ENCODE data around the gene LAT. TPM values are rescaled to one million over a fixed set of nuclear protein-coding genes. Genes with fewer than 3 reads are reported as not detected.
A peak's percentile ranks its signal among the peaks of the same experiment; 100 is the strongest.

The LAT gene
- total and polyA plus RNA-seq, 7 experiments from 2014 or later: 179 to 476 (median 342) TPM

DNA sequence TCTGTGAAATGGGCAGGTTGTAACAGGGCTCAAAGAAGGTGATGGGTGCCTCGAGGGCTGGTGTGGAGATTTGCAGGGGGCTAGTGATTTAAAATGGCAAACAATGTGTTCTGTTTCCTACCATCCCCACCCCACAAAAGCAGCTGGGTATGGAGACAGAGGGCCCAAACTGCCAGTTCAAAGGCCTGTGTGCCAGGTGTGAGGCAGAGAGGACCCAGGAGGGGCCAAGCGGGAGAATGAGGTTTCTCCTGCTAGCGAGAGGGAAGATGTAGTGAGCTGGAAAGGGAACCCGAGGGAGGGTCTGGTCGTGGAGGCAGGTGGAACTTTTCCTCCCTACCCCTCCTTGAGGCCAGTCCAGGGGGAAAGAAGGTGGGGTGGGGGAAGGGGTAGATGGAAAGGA, 39.4 kb downstream of the LAT start:
- peak overlapping the region; percentile 16 to 96 (median 93) for H3K27ac Mint-ChIP-seq
- peak overlapping the region; percentile 68 for H3K27ac ChIP-seq (ENCODE audit: low read depth, low read length)
- DNase-seq (no peak), ATAC-seq (no peak)
- H3K36me3 Mint-ChIP-seq: no peaks in the 10 kb centered on the region
- ChIA-PET POLR2A (interaction anchor here (0.8 to 9.4 kb wide), 8 partner anchors 9 to 89 kb away, joined by 3 to 140 read pairs (median 7); partner anchors contain the start of genes LAT and SPNS1), CTCF (interaction anchor here (1.2 to 1.4 kb wide), 2 partner anchors 42 to 51 kb away, joined by 3 to 4 read pairs; no protein-coding TSS in a partner anchor)
- H3K4me3 Mint-ChIP-seq: peak overlapping the region in 8 of 10 donors; percentile 54 to 80 (median 70)
- peaks cover 36 to 81% (median 60%) of the 10 kb centered on the region in 7 donors for H3K4me1 Mint-ChIP-seq
- H3K9me3 Mint-ChIP-seq: peaks cover 0 to 1% (median 0%) of the 10 kb centered on the region in 11 donors
- H3K27me3 ChIP-seq (ENCODE audit: control insufficient read depth in 2 of 2, insufficient read depth in 2 of 2, low read length in 2 of 2): no peaks in the 10 kb centered on the region
- intact Hi-C loops (cut with micrococcal nuclease): loop anchor here in 1 of 2 donors (2.0 kb wide), 1 partner anchor 49 kb away; the partner anchor contains the start of gene SPNS1
- H3K4me1 ChIP-seq (ENCODE audit: control insufficient read depth in 2 of 2, insufficient read depth in 2 of 2, low read length in 2 of 2): peaks cover 24 to 52% of the 10 kb centered on the region in 2 donors
- no peak overlapping the region for H3K4me3 ChIP-seq (ENCODE audit: low read length)
- no peaks in the 10 kb centered on the region for H3K9me3 ChIP-seq (ENCODE audit: control insufficient read depth in 2 of 3, low read length in 3 of 3)
- no peaks in the 10 kb centered on the region for H3K36me3 ChIP-seq (ENCODE audit: control insufficient read depth in 2 of 3, insufficient read depth in 3 of 3, low read length in 3 of 3)
- H3K27me3 Mint-ChIP-seq: no peaks in the 10 kb centered on the region

DNA sequence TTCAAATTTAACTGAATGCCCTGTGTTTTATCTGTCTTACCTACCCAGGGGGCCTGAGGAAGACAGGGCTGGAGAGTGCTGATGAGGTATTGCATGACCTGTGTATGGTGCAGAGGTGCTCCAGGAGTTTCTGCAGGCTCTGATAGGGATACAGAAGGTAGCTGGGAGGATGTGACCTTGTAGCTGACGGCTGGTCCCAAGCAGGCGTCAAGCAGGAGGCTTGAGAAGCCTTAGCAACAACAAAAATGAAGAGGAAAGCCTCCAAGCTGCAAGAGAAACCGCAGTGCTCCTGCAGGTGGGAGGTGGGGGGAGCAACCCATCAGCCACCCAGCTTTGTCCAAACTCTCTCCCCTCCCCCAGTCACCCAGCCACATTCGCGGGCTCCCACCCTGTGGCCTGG, 40.4 kb downstream of the LAT start:
- H3K27me3 Mint-ChIP-seq: no peaks in the 10 kb centered on the region
- peak in 5 of 9 donors; percentile 24 to 49 (median 38) for DNase-seq
- intact Hi-C loops (cut with micrococcal nuclease): loop anchor here in 1 of 2 donors (2.0 kb wide), 1 partner anchor 50 kb away; the partner anchor contains the start of gene SPNS1
- H3K27ac Mint-ChIP-seq: peak overlapping the region; percentile 4 to 96 (median 93)
- peak; percentile 32 for ATAC-seq
- H3K4me1 Mint-ChIP-seq: peaks cover 36 to 83% (median 62%) of the 10 kb centered on the region in 7 donors
- Histone ChIP-seq H3K27me3 (ENCODE audit: control insufficient read depth in 2 of 2, insufficient read depth in 2 of 2, low read length in 2 of 2) (no peaks in the 10 kb centered on the region), H3K4me1 (ENCODE audit: control insufficient read depth in 2 of 2, insufficient read depth in 2 of 2, low read length in 2 of 2) (peaks cover 27 to 56% of the 10 kb centered on the region in 2 donors), H3K4me3 (ENCODE audit: low read length) (no peak overlapping the region), H3K27ac (ENCODE audit: low read depth, low read length) (peak overlapping the region; percentile 46), H3K9me3 (ENCODE audit: control insufficient read depth in 2 of 3, low read length in 3 of 3) (no peaks in the 10 kb centered on the region), H3K36me3 (ENCODE audit: control insufficient read depth in 2 of 3, insufficient read depth in 3 of 3, low read length in 3 of 3) (no peaks in the 10 kb centered on the region)
- no peaks in the 10 kb centered on the region for H3K36me3 Mint-ChIP-seq
- peak overlapping the region in 9 of 10 donors; percentile 40 to 80 (median 71) for H3K4me3 Mint-ChIP-seq
- H3K9me3 Mint-ChIP-seq: peaks cover 0 to 1% (median 0%) of the 10 kb centered on the region in 11 donors
- ChIA-PET CTCF (interaction anchor here (0.5 to 1.2 kb wide), 2 partner anchors 18 to 39 kb away, joined by 3 to 6 read pairs; no protein-coding TSS in a partner anchor), POLR2A (interaction anchor here (1.0 to 9.4 kb wide), 9 partner anchors 10 to 48 kb away, joined by 3 to 140 read pairs (median 4); partner anchors contain the start of gene LAT)

DNA sequence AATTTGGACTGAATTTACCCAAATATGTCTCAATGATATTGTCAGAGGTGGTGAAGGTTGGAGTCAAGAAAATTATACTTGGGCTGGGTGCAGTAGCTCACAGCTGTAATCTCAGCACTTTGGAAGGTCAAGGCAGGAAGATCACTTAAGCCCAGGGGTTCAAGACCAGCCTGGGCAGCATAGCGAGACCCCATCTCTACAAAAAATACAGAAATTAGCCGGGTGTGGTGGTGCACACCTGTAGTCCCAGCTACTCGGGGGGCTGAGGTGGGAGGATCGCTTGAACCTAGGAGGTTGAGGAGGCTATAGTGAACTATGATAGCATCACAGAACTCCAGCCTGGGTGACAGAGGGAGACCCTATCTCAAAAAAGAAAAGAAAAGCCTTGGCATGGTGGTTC, 40.9 kb downstream of the LAT start:
- no peaks in the 10 kb centered on the region for H3K36me3 ChIP-seq (ENCODE audit: control insufficient read depth in 2 of 3, insufficient read depth in 3 of 3, low read length in 3 of 3)
- H3K4me1 ChIP-seq (ENCODE audit: control insufficient read depth in 2 of 2, insufficient read depth in 2 of 2, low read length in 2 of 2): peaks cover 27 to 51% of the 10 kb centered on the region in 2 donors
- peak overlapping the region in 7 of 10 donors; percentile 64 to 80 (median 72) for H3K4me3 Mint-ChIP-seq
- no peaks in the 10 kb centered on the region for H3K9me3 ChIP-seq (ENCODE audit: control insufficient read depth in 2 of 3, low read length in 3 of 3)
- H3K27ac ChIP-seq (ENCODE audit: low read depth, low read length): peak overlapping the region; percentile 46
- intact Hi-C loops (cut with micrococcal nuclease): loop anchor here in 1 of 2 donors (2.0 kb wide), 1 partner anchor 51 kb away; the partner anchor contains the start of gene SPNS1
- peaks cover 0 to 1% (median 0%) of the 10 kb centered on the region in 11 donors for H3K9me3 Mint-ChIP-seq
- POLR2A ChIA-PET: interaction anchor here (1.0 to 9.4 kb wide), 8 partner anchors 10 to 48 kb away, joined by 3 to 140 read pairs (median 6); partner anchors contain the start of gene LAT
- no peaks in the 10 kb centered on the region for H3K27me3 ChIP-seq (ENCODE audit: control insufficient read depth in 2 of 2, insufficient read depth in 2 of 2, low read length in 2 of 2)
- H3K27ac Mint-ChIP-seq: peak overlapping the region; percentile 4 to 96 (median 93)
- no peaks in the 10 kb centered on the region for H3K36me3 Mint-ChIP-seq
- H3K27me3 Mint-ChIP-seq: no peaks in the 10 kb centered on the region
- H3K4me1 Mint-ChIP-seq: peaks cover 31 to 83% (median 64%) of the 10 kb centered on the region in 7 donors
- no peak for ATAC-seq
- DNase-seq: no peak
- H3K4me3 ChIP-seq (ENCODE audit: low read length): no peak overlapping the region
- CTCF ChIA-PET: interaction anchor here (0.5 to 1.2 kb wide), 2 partner anchors 18 to 39 kb away, joined by 3 to 6 read pairs; no protein-coding TSS in a partner anchor

DNA sequence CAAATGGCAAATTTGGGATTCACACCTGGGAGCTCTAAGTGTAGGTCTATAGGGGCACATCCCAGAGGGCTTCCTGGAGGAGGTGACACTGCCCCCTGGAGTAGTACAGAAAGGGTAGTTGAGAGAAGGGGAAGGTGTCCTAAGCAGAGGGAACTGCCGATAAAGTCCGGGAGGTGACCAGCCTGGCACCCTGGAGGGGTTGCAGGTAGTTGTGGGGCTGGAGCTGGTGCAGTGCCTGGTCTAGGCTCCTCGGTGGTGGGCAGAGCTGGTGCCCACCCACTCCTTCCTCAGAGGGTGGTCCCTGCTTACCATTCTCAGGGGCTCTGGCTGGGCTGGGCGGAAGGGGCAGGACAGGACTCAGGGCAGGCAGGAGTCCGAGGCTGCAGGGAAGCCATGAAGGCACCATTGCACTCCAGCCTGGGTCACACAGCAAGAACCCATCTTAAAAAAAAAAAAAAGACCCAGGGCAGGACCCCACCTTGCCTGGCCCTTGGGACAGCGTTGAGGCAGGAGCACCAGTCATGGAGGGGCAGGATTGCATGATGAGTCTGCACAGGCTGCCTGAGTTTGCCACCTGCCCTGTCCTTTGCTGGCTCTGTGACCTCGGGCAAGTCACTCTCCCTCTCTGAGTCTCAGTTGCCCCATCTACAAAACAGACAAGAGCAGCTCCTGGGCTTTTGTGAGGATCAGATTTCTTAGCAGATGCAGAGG, 43.8 kb downstream of the LAT start:
- ATAC-seq (no peak), DNase-seq (no peak)
- CTCF ChIA-PET: interaction anchor here (0.7 to 1.2 kb wide), 2 partner anchors 39 to 52 kb away, joined by 3 read pairs; no protein-coding TSS in a partner anchor

DNA sequence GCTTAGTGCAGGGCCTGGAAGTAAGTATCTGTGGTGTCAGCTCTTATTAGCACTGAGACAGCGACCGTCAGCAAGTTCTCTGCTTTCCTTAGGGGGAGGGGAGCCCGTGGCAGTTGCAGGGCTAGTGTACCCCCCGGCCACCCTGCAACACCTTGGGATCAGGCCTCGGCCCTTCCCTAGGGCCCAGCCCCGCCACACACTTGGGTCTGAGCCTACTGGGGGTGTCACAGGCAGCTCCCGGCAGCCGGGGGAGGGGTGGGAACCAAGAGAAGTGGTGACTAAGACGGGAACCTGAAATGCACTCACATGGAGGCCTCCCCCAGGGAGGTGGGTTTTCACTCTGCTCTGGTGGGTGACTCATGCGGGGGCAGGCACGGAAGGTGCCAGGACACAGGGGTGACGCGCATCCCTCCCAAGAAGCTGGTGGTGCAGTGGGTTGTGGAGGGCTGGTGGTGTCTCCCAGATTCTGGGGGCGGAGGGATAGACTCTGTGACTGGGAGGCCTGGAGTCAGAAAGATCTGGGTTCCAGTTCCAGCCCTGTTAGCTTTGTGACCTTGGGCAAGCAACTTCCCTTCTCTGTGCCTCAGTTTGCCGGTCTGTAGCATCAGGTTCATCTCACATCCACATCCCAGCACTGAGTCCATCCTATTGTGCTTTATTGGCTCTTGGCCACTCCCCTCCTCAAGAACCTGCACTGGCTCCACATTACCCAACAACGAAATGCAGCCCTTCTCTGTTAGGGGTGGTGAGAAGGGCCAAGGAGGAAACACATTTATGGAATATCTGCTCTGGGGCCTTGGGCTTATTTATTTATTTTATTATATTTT, 44.5 kb downstream of the LAT start:
- Mint-ChIP-seq H3K9me3 (peaks cover 0 to 1% (median 0%) of the 10 kb centered on the region in 11 donors), H3K27ac (peak overlapping the region in 8 of 9 donors; percentile 38 to 90 (median 63)), H3K4me3 (peak overlapping the region in 6 of 10 donors; percentile 17 to 46 (median 38)), H3K4me1 (peaks cover 12 to 46% (median 39%) of the 10 kb centered on the region in 7 donors), H3K36me3 (no peaks in the 10 kb centered on the region), H3K27me3 (no peaks in the 10 kb centered on the region)
- Histone ChIP-seq H3K9me3 (ENCODE audit: control insufficient read depth in 2 of 3, low read length in 3 of 3) (no peaks in the 10 kb centered on the region), H3K4me3 (ENCODE audit: low read length) (peak overlapping the region; percentile 34), H3K27me3 (ENCODE audit: control insufficient read depth in 2 of 2, insufficient read depth in 2 of 2, low read length in 2 of 2) (no peaks in the 10 kb centered on the region), H3K27ac (ENCODE audit: low read depth, low read length) (no peak overlapping the region), H3K36me3 (ENCODE audit: control insufficient read depth in 2 of 3, insufficient read depth in 3 of 3, low read length in 3 of 3) (no peaks in the 10 kb centered on the region), H3K4me1 (ENCODE audit: control insufficient read depth in 2 of 2, insufficient read depth in 2 of 2, low read length in 2 of 2) (peaks cover 14 to 30% of the 10 kb centered on the region in 2 donors)
- intact Hi-C loops (cut with micrococcal nuclease): no loop called here
- POLR2A ChIA-PET: interaction anchor here (0.8 to 2.9 kb wide), 10 partner anchors 8 to 75 kb away, joined by 3 to 28 read pairs (median 4); partner anchors contain the start of genes LAT and SPNS1
- peak in 2 of 9 donors; percentile 58 to 85 for DNase-seq
- peak; percentile 66 for ATAC-seq
- CTCF ChIA-PET: interaction anchor here (1.2 to 1.5 kb wide), 2 partner anchors 9 to 52 kb away, joined by 3 to 4 read pairs; no protein-coding TSS in a partner anchor

More for the DNA sequence above, 43.8 kb downstream of the LAT start:
- intact Hi-C loops (cut with micrococcal nuclease): no loop called here
- Histone ChIP-seq H3K27ac (ENCODE audit: low read depth, low read length) (no peak overlapping the region), H3K9me3 (ENCODE audit: control insufficient read depth in 2 of 3, low read length in 3 of 3) (no peaks in the 10 kb centered on the region), H3K4me3 (ENCODE audit: low read length) (peak overlapping the region; percentile 34), H3K4me1 (ENCODE audit: control insufficient read depth in 2 of 2, insufficient read depth in 2 of 2, low read length in 2 of 2) (peaks cover 22 to 38% of the 10 kb centered on the region in 2 donors), H3K27me3 (ENCODE audit: control insufficient read depth in 2 of 2, insufficient read depth in 2 of 2, low read length in 2 of 2) (no peaks in the 10 kb centered on the region), H3K36me3 (ENCODE audit: control insufficient read depth in 2 of 3, insufficient read depth in 3 of 3, low read length in 3 of 3) (no peaks in the 10 kb centered on the region)
- H3K4me1 Mint-ChIP-seq: peaks cover 19 to 54% (median 47%) of the 10 kb centered on the region in 7 donors
- peaks cover 0 to 1% (median 0%) of the 10 kb centered on the region in 11 donors for H3K9me3 Mint-ChIP-seq
- no peaks in the 10 kb centered on the region for H3K27me3 Mint-ChIP-seq
- H3K4me3 Mint-ChIP-seq: peak overlapping the region in 4 of 10 donors; percentile 25 to 62 (median 45)
- POLR2A ChIA-PET: interaction anchor here (0.8 to 2.9 kb wide), 10 partner anchors 9 to 74 kb away, joined by 3 to 28 read pairs (median 4); partner anchors contain the start of genes LAT and SPNS1
- no peaks in the 10 kb centered on the region for H3K36me3 Mint-ChIP-seq
- H3K27ac Mint-ChIP-seq: peak overlapping the region in 8 of 9 donors; percentile 49 to 90 (median 63)
